NCI-H2029 (cell line): ENCODE results near the gene HUNK.
"Not testable (repeated sequence)": the region's sequence is repeated elsewhere in the genome, so short reads cannot be mapped to it uniquely, and the experiment has no call there.

Experiments
- DNase-seq: peaks from one replicate; lab custom pipeline; 2025; lab: John Stamatoyannopoulos, UW

The HUNK gene

DNA sequence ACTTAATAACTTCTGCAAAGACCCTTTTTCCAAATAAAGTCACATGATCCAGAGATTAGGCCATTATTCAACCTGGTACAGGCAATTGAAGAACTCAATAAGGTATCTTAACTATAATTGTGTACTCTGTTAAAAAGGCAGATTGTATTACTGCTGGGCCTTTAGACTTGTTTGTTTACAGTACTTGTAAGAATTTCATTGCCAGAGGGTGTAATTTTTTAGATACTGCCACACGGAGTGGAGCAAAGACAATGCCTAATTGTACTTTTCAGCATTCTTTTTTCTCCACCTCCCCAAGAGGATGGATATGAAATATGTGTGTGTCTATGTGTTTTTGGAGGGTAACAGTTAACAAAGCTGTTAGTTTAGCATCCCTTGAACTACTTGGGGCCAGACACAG, 47.5 kb downstream of the HUNK start:
- DNase-seq = no peak

GRCh38 chr21:31921079-31921478, 48.3 kb downstream of the HUNK start:
- no peak for DNase-seq

DNA sequence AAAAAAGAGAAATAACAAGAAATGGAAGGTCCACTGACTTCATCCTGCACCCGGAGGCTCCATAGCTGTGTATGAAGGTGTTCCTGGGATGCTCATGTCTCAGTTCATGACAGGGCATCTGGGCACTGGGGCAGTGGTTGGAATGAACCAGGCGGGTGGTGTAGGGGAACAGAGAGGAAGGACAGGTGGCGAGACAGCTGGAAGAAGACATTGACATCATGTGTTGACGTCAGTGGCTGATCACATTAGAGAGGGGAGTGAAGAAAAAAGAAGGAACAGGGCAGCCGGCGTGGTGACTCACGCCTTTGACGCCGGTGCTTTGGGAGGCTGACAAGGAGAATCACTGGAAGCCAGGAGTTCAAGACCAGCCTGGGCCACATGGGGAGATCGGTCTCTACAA, 50.1 kb downstream of the HUNK start:
- DNase-seq = no peak

DNA sequence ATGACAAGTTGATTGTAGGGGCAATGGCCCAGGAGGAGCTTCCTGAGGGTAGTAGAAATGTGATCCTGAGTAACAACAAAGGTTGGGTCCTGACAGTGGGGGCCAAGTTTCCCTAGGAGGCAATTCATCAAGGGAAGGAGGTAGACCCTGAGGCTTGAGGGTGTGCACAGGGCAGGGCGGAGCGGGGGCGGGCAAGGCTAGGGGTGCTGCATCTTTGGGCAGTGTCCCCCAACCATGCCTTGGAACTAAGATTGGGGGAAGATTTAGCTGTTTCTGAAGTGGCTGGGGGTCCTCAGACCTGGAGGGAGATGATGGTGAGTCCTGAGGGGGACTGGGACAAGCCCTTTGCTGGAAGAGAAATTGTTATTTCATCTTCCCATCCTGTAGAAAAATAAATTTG, 50.9 kb downstream of the HUNK start:
- DNase-seq = no peak

- no peak for DNase-seq
Observed at GRCh38 chr21:31924548-31924947, 51.7 kb downstream of the HUNK start.

DNA sequence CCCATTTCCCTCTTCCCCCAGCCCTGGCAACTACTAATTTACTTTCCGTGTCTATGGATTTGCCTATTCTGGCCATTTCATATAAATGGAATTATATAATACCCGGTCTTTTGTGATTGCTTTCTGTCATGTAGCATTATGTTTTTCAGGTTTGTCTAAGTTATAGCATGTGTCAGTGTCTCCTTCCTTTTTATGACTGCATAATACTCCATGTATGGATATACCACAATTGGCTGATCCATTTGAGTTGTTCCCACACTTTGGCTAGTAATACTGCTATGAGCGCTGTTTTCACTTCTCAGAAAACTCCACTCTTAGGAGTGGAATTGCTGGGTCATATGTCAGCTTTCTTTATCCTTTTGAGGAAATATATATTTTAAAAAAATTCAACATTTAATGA, 53.7 kb downstream of the HUNK start:
- no peak for DNase-seq

GRCh38 chr21:31927689-31928353, 55.0 kb downstream of the HUNK start:
- no peak for DNase-seq

- no peak for DNase-seq
Observed at GRCh38 chr21:31928656-31929055, 55.8 kb downstream of the HUNK start.

DNA sequence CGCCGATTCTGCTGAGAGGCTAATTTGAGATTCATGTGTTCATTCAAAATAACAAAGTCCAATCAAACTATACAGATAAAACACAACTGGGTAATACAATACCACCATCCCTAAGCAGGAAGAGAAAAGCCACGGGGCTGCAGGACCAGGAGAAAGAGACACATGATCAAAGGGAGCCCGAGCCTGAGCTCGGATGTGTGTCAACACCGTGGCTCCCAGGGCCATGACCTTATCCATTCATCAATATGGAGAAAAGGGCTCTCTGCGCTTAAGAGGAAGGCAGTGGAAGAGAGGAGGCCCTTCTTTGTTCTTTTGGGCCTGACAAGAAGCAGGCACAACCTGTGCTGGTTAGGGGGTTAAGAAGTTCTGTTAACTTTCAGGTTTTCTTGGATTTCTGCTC, 56.7 kb downstream of the HUNK start:
- no peak for DNase-seq

- DNase-seq = no peak
Observed at GRCh38 chr21:31930001-31930400, 57.2 kb downstream of the HUNK start.

- no peak for DNase-seq
Observed at GRCh38 chr21:31931644-31932469, 59.0 kb downstream of the HUNK start.

DNA sequence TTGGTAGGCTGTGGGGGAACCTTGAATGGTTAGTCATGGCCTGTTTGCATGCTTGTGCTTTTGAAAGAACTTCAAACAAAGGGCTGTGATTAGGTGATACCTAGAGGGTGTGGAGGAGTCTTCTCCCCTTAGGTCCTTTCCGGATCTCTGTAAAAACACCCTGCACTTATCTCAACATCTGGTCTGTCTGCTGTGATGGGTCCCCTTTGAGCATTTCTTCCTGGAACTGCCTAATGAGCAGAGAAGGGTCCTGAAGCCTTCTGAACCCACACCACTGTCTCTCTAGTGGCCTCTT, 59.6 kb downstream of the HUNK start:
- no peak for DNase-seq

GRCh38 chr21:31937303-31937702, 64.5 kb downstream of the HUNK start:
- DNase-seq = no peak

- DNase-seq = no peak
Observed at GRCh38 chr21:31938330-31939301, 65.8 kb downstream of the HUNK start.

GRCh38 chr21:31941694-31942093, 68.9 kb downstream of the HUNK start:
- DNase-seq = no peak

- no peak for DNase-seq
Observed at GRCh38 chr21:31943561-31943960, 70.7 kb downstream of the HUNK start.

GRCh38 chr21:31945141-31945540, 72.3 kb downstream of the HUNK start:
- DNase-seq = no peak

GRCh38 chr21:31945546-31945945, 72.7 kb downstream of the HUNK start:
- no peak for DNase-seq

- no peak for DNase-seq
Observed at GRCh38 chr21:31946231-31946630, 73.4 kb downstream of the HUNK start.

- not testable (repeated sequence) for DNase-seq
Observed at GRCh38 chr21:31946876-31947550, 74.2 kb downstream of the HUNK start.

- no peak for DNase-seq
Observed at GRCh38 chr21:31948676-31949075, 75.9 kb downstream of the HUNK start.

GRCh38 chr21:31952828-31953227, 80.0 kb downstream of the HUNK start:
- no peak for DNase-seq
